SK-N-SH treated with all-trans-retinoic acid at 6 μM for 48 hours (cell line): ENCODE data around the gene WDTC1.

Experiments used
- ARNTL ChIP-seq: fragments of 450-650 bp; formaldehyde crosslinking; IDR thresholded peaks from 2 replicates; pipeline ENCODE4 v1.5.0; 2020; ENCODE audit warnings: low read depth, mild to moderate bottlenecking, moderate library complexity, borderline replicate concordance
- GLIS3 ChIP-seq: fragments of 250-450 bp; sonication (Bioruptor Pico); IDR thresholded peaks from 2 replicates; pipeline ENCODE4 v1.5.0; 2020; ENCODE audit warnings: mild to moderate bottlenecking, moderate library complexity
- PATZ1 ChIP-seq: fragments of 250-450 bp; sonication (Bioruptor Pico); IDR thresholded peaks from 2 replicates; pipeline ENCODE4 v1.8.0; 2020; ENCODE audit warnings: mild to moderate bottlenecking, moderate library complexity, borderline replicate concordance
- ZNF565 ChIP-seq: fragments of 450-650 bp; formaldehyde crosslinking; conservative IDR thresholded peaks from 2 replicates; pipeline ENCODE4 v1.5.0; 2020; ENCODE audit warnings: low read depth, mild to moderate bottlenecking, moderate library complexity
- ZNF70 ChIP-seq: fragments of 450-650 bp; formaldehyde crosslinking; IDR thresholded peaks from 2 replicates; pipeline ENCODE4 v1.5.0; 2020; ENCODE audit warnings: mild to moderate bottlenecking, moderate library complexity

- TF ChIP-seq ZNF565 (CRISPR knock-in tag) (no peak), GLIS3 (CRISPR knock-in tag) (no peak), ARNTL (no peak), ZNF70 (CRISPR knock-in tag) (no peak), PATZ1 (CRISPR knock-in tag) (no peak)
Observed at GRCh38 chr1:27303509-27303908, 69.1 kb downstream of the WDTC1 start.
